Measurements from ENCODE around the gene CEP63.
"Not testable (repeated sequence)": the region's sequence is repeated elsewhere in the genome, so short reads cannot be mapped to it uniquely, and the experiment has no call there.

Gene CEP63

DNA sequence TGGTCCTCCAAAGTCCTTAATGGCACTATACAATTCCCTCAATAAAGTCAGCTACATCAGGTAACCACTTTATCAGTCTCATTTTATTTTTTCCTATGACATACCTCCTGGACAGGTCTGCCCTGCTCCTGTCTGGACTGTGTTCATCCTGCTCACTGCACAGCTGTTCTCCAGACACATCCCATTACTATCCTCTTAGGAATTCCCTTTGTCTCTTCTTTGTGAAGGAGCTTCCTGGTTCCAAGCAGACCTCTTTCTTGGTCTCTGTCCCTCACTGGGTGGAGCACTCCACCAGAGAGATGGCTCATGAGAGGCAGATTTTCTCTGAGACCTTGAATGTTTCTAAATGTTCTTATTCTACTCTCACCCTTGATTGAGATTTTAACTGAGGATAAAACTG, 104.9 kb downstream of the CEP63 start:
- no peak for DNase-seq

DNA sequence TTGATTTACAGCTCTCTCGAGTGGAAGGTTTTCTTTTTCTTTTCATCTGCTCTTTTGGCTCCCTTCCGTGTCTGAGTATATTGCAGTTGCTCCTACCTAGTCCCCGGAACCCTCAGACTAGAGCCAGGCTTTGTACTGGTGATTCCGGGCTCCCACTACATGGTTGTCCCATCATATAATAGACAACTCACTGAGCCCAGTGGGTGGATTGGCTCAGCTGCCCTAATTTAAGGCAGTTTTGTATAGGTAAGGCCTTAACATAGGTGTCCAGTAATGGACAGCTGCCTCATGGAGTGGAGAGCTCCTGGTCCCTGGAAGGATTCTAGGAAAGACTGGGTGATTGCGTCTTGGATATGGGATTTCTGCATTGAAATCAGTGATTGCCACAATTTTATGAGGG, 106.9 kb downstream of the CEP63 start:
- no peak for DNase-seq

DNA sequence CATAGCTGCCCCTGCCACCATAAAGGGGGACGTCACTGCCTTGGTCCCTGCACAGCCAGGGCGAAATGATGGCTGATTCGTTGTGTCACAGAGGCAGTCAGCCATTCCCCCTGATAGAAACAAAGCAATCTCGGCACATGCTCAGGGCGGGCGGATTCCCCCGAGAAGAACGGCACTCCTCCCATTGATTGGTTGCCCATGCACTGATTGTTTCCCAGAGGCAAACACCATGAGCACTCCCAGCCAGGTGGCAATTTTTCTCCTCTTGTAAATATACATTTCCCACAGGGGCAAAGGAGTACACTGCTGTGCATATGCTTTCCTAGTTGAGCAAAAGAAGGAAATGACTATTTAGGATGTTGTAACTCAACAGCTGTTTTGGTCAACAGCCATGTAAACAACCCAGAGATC, 108.5 kb downstream of the CEP63 start:
- DNase-seq = no peak

DNA sequence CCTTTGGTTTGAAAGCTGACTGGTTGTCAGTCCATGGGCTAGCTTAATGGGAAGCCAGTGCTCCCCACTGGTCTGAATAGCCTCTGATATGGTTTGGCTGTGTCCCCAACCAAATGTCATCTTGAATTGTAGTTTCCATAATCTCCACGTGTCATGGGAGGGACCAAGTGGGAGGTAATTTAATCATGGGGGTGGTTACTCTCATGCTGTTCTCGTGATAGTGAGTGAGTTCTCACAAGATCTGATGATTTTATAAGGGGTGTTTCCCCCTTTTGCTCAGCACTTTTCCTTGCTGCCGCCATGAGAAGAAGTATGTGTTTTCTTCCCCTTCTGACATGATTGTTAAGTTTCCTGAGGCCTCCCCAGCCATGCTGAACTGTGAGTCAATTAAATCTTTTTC, 109.1 kb downstream of the CEP63 start:
- not testable (repeated sequence) for DNase-seq

DNA sequence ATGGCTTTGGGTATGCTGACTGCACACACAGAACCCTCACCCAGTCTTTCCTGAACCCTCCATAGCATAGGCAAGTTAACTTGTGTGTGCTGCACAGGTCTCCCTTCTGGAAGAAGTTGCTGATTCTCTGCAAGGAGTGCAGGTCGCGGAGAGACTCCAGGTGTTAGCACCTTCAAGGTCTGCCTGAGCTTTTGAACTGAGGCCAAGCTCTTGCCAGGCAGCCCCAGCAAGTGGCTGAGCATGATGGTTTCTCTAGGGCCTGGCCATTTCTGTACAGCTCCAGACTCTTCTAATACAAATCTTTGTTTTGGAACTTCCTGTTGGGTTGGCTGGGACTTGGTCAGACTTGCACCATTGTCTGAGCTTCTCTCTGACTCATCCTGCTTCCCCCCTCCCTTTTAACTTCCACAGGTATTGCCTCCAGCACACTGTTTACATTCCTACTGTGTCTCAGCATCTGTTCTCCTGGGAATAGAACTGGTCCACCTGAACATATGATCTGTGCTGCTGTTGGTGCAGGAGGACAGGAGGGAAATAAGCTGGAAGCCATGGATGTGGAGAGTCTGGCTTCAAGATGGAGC, 111.6 kb downstream of the CEP63 start:
- DNase-seq = peak; percentile 4

DNA sequence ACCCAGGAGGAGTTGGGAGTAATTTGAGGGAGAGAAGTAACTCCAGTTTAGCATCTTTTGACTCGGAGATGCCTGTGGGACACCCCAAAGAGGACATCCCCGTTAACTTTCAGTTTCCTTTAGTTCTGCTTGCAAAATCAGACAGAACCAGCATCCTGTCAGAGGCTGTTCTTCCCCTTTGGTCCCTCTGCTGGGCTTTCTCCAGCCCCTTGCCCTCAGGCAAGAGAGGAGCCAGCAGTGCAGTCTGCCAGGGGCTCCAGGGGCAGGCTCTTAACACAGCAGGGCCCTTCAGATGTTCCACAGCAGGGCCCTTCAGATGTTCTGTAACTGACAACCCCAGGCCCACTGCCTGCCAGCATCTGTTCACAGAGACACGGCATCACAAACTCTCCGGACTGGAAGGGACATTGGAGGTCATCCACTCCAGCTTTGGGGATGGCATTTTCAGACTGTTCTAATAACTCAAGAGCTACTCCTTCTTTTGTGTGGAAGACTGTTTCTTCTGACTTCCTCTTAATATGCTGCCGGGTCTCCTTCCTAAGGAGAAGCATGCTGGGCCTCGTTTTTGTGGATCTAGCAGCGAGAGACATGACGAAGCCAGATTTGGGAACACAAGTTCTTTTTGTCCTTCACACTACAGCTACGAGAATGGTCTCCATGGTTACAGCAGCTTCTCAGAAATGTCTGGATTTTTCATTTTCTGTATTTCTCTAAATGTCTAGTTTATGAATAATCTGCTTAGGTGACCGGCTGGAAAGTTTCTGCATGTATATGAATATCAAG, 113.1 kb downstream of the CEP63 start:
- DNase-seq = no peak

DNA sequence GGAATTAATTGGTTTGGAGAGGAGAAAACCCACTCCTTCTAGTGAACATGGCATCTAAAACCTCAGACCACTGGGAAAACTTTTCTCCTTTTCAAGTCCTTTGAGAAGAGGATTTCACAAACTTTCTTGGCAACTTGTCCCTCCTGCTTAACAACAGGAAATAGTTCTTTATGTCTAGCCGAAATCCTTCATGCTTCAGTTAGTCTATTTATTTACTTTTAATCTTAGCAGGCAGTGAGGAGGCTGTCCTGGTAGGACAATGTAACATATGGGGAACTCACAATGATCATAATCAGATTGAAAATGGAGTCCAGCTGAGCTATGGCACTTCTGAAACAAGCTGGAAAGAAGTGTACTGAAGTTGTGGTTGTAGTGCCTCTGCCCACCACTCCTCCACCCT, 114.3 kb downstream of the CEP63 start:
- peak; percentile 32 for DNase-seq

DNA sequence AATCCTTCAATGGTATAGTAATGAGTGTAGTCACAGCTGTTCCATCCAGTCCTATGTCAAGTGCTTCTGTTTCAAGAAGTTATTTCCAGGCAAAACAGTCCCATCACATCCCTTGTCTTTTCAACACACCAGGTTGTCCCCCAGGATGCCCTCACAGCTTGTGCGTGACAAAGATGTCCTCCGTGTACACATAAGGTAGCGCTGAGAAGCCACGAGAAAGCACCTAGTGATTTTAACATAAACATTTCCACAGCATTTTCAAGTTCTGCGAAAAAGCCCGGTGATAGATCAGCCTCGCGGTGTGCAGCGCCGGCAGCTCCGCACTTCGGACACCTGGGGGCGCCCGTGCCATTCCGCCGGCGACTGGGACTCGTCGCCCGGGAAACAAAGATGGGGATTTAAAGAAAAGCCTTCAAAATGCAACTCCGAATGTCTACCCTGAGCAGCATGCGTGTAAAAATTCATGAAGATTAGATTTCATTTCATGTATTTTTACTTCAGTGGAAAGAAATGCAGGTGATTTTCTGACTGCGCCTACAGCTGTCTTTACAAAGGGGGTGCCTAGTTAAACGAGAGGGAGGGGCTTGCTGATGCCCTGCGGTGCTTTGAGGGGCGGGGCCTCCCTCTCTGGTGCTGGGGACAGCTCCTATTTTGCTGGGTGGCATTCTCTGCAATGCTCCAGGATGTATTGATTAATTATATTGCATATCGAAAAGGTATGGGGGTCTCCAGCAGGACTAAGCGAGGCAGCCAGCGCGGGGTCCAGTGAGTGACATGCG, 115.0 kb downstream of the CEP63 start:
- DNase-seq = peak; percentile 43

DNA sequence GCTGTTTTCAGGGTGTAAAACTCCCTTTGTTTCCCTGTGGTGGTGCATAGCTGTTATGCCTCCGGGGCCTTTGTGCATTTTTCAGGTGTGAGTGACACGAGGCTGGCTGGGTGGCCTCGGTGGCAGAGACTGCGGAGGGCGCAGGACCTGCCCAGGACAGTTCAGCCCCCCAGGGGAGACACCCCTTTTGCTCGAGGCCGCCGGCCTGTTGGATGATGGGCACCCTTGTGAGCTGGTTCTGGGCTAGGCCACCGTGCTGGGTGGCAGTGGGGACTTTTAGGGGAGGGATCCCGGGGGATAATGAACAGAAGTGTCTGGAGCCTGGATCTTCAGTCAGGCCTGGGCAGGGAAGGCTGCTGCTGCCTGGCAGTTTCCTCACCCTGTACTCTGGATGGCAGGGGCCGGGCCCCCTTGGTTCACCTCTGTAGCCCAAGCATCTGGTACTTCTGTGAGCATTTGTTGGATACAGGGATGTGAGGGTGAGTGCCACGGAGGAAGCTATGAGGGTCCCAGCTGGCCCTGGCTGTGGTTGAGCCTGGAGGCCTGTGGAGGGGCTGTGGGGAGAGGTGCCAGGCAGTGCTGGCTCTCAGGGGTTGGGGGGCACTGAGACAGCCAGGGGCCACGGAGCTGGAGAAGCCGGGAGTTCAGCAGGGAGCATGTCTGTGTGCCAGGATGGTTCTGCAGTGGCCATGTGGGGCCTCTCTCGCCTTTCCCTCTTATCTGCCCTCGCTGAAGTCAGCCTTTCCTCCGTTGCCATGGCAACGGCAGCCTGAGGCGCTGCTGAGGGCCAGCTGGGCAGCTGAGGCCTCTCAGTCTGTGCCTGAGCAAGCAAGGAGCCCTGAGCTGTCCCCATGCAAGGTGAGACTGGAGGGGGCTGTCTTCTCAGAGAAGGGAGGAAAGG, 115.9 kb downstream of the CEP63 start:
- DNase-seq = no peak

DNA sequence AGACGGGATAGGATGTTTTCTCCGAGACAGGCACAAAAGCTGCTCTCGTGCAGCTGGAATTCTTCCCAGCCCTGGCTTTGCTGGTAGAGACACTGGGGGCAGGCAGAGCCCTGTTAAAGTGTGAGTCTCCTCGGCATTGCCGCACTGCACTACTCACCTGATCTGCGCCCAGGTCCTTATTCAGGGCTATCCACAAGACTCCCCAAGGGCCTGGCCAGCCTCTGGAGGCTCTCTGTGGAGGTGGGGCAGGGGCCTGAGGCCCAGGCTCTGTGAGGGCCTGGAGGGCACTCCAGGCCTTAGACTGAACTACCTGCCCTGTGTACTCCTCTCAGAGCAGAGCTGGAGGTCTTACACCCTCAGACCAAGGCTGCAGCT, 116.6 kb downstream of the CEP63 start:
- DNase-seq = no peak

DNA sequence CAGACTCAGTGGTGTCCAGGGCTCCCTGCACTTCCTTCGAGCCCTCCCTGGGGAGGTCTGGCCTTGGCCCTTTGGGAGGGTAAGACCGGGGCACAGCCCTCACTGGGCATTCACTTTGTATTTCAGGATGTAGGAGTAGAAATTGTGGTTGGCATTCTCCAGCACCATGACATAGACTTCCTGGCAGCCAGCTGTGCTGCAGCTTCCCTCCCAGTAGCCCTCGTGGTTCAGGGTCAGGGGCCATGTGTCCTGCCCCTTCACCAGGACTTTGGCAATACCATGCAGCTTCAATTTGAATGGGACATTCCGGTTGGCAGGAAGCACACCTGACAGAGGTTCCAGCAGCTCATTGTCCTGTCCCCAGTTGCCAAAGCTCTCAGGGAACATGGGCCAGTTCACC, 117.6 kb downstream of the CEP63 start:
- no peak for DNase-seq

DNA sequence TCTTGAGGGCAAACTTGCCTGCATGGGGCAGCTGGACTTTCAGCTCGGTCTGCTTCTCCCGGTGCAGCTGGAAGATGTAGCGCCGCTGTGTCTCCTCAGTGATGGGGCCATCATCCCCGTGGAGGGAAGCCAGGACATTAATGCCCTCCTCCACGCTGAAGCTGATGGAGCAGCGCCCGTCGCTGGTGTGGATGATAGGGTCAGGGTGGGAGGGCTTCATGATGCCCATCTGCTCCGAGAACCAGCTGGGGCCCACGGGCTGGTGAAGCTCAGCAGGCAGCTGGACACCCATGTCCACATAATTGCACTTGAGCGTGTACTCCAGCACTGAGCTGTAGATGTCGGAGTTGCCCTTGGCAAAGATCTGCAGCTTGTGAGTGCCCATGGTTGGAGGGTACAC, 118.1 kb downstream of the CEP63 start:
- DNase-seq = no peak

DNA sequence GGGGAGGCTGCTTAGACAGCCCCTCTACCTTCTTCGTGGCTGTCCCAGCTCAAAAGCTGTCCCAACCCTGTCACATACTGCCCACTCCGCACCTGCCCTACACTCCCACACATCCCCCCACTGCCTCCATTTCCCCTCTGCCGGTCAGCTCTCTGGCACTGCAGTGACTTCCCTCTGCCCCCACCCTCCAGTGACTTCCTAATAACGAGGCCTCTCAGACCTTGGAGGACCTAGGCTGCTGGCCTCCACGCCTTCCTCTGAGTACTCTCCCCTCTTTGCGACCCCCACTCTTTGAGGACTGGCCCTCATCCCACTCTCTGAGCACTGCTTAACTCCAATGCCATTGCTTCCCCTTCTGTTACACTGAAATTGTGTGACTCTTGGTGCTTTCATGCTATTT, 119.7 kb downstream of the CEP63 start:
- no peak for DNase-seq

DNA sequence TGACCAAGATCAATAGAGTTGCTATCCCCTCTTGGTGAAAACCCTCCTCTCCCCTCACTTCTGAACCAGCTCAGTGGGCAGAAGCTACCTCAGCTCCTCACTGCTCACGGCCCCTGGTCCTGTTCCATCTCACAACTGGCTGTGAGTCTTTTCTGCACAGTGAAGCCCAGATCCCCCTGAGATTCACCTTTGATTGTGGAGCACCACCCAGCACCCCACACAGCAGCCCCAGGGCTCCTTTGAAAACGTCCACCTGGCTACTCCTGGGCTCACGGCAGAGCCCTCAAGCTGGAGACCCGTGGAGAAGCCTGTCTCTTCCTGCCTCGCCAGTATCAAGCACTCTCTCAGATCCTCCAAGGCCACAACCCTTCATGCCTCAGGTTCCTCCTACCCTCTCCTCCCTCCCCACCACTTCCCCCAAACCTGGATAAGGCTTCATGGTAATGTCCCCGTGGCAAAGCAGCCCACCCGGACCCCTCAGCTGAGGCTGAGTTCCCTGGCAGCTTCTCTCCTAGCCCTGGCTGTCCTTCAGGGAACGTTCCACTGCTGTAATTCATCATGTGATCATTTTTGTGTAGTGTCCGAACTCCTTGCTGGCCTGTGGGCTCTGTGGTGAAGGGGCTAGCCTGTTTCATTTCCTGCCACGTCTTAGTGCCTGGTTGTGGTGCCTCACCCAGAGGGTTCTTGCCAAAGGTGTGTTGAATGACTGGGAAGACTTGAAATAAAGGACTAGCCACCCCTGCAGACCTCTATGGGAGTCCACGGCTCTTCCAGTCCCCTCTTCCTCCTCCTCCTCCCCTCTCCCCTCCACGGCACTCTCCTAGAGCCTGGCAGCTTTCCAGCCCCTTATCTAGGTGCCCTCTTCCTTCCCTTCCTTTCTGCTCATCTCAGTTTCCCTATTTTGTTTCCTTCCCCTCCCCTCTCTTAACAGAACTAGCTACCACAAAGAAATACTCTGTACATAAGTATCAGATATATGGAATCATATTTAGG, 120.5 kb downstream of the CEP63 start:
- DNase-seq = peak; percentile 5

DNA sequence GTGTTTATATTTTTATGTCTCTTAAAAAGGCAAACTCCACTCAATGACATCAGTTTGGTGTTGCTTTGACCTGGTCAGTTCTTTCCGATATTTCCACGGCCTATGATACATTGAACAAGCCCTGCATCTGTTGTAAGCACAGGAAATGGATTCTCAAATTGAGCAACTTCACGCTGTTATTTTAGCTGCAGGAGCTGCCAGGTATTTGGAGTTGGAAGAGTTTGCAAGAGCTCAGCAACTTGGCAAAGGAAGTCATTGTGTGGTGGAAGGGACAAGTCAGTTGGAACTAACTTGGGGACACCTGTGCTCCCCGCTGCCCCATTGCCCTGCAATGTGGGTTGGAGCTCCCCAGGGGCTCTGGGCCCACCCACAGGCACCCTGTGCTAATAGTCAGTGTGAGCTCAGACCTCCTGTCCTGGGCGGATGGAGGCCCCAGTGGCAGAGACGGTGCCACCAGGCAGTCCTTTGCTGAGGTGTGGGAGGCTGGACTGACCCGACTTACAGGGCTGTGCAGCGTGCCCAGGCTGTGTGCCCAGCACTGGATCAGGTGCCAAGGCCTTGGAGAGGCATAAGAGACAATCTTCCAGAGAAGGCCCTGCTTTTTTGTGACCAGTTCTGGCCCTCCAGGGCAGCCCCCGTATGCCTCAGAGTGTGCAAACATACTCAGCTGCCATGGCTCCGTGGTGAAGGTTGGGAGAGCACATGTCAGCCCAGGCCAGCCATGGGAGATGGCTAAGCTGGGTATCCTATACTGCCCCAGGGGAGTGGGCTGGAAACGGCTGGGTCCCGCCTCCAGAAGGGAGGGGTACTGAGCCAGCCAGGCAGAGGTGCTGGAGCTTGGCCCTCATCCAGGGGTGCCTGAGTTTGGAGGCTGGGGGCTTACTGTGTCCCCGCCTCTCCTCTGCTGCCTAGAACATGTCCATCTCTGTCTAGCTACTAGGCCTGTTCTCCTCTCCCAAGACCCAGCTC, 121.5 kb downstream of the CEP63 start:
- no peak for DNase-seq

DNA sequence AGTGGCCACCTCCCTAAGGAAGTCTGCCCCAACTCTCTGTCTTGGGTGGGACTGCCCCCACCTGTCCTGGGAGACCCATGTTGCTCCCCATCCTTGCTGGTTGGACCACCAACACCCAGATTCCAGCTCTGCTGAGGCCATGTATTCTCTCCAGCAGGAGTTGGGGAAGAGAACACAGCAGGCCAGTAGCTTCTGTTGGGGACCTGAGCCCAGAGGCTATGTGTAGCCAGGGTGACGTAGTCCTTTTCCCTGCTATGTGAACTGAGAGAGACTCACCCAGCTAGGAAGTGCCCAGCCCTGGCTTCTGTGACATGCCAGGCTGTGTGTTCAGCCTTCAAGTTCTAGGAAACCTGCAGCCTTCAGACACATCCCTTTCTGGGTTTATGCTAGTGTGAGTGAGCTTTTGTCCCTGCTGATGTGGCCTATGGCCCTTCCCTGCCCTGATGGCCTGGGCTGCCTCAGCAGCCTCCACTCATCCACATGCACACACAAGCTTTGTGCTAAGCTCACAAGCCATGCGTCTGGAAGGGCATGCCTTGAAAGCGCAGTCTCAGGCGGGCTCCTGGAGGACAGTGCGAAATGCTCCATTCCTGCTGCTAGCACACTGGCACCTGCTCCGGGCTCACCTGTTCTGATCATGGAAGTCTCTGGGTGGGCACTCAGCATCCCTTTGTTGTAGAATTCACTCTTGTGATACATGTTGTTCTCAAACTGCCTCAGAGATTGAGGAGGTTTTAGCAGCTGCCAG, 122.3 kb downstream of the CEP63 start:
- no peak for DNase-seq

DNA sequence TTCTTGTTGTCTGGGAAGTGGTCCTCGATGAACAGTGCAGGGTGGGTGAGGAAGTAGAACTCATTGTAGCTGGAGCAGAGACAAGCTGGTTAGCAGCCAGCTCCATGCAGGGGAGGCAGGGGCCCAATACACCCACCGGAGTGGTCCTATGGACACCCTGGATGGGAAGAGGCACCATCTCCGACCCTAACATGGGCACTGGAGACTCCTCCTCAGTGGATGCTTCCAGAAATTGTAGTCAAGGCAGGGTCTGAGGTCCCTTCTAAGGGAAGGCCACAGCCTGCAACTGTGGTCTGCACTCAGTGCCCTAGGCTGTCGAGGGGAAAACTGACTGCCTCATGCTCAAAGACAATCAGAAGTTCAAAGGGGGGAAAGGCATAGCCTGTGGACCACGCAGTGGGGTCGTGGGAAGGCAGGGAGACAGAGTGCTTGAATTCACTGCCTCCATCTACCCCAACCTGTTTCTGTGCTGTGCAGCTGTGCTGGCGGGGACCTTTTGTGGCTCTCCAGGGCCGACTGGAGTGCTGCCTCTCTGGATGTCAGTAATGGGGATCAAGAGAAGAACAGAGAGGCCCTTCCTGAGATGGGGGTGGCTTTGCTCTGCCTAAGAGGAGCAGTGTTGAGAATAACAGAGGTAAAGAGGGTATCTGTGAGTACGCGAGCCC, 123.0 kb downstream of the CEP63 start:
- DNase-seq = no peak

DNA sequence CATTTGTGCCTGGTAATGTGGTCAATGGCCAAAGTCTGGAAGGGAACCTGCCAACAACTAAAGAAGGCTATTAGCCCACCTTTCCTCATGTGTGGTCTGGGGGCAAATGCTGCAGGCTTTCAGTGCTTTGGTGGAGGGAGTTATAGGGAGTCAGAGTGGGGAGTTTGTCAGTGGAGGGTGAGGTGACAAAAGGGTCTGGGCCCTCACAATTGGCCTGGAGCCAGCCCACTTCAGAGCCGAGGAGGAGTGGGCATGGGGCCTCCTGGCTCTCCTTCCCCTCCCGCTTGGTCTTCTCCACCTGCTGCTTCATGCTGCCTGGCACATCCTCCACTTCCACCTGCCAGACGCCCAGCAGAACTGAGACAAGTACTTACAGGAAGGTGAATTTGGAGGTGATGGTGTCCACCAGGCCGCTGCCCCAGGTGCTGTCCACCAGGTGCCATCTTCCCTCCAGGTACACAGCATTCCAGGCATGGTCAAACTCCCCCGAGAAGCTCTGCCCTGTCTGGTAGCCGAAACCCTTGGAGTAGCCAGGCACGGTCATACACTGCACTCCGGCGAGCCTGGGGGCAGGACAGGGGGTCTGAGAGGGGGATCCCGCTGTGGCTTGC, 124.1 kb downstream of the CEP63 start:
- no peak for DNase-seq
